Erythroblast (primary cell): Measurements from ENCODE around the gene CUX1.

Source experiments
- GATA1 ChIP-seq: IDR thresholded peaks from 2 replicates; pipeline ENCODE4 v1.6.1; 2011; ENCODE audit warnings: low read depth, mild to moderate bottlenecking, control low read depth, low read length, moderate library complexity
- POLR2A ChIP-seq: IDR thresholded peaks from 2 replicates; pipeline ENCODE4 v1.6.1; 2011; ENCODE audit warnings: mild to moderate bottlenecking, low read length

- no peak for TF ChIP-seq POLR2A
- TF ChIP-seq GATA1 = no peak
Observed at GRCh38 chr7:102313997-102314780, 496.8 kb downstream of the CUX1 start.
